Endothelial cell of hepatic sinusoid (primary cell): ENCODE data around the gene CHKB.
"Not testable (repeated sequence)": the region's sequence is repeated elsewhere in the genome, so short reads cannot be mapped to it uniquely, and the experiment has no call there.

Experiments used
- in situ Hi-C: cut with HindIII; loops from 2 replicates; pipeline ENCODE4 v1.10.0; 2017; ENCODE audit warnings: low sequenced_read_pairs

The CHKB gene

DNA sequence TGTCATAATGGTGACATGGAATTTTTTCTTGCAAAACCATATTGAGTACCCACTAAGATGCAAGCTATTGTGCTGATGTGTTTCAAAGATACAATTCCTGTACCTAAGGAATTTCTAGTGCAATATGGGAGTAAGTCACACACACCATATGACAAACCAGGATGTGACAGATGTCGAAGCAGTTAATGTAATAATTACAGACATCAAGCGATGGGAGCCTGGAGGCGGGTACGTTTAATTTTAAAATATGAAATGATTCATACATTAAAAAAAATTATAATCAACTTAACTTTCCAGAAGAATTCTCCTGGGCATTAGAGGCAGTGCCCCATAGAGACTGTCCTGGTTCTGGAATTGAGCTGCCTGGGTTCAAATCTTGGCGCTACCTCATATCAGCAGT lies 25.9 kb downstream of the CHKB start:
- in situ Hi-C loops, result no loop called here

DNA sequence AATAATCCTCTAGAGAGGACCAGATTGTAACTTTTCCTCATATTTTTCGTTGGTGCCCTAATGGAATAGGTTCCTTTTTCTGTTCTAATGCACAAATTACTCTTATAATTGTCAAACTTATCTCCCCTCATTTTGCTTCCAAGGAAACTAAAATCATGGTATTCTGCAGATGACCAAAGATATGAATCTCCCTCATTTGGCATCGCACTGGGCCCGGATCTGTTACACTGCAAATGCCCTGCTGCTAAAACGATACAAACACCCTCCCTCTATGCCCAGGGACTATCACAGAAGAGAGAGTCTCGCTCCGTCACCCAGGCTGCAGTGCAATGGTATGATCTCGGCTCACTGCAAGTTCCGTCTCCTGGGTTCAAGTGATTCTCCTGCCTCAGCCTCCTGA lies 29.3 kb downstream of the CHKB start:
- in situ Hi-C loops, result no loop called here

DNA sequence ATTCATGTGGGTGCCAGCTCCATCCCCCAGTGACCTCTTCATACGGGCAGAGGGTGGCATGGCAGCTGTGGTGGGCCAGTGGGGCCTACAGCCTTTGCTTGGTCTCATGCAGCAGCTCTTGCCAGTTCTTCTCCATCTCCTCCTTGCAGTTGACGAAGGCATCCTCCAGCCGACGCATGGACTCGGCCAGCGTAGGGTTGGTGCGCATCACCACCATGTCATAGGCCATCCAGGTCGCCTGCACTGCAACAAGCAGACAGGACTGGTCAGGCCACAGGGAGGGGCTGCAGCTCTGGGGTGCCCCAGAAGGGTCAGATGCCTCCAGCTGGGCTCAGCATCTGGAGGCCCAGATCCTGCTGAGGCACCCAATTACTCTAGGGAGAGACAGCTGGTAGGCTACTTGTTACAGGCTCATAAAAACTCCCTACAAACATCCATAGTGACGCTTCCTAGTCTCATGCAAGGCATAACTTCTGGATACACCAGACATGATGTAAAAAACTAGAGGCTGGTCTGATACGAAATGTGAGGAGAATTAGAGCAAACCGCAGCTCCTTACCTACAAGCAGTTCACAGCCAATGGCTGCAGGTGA lies 31.4 kb downstream of the CHKB start:
- in situ Hi-C loops, result no loop called here

DNA sequence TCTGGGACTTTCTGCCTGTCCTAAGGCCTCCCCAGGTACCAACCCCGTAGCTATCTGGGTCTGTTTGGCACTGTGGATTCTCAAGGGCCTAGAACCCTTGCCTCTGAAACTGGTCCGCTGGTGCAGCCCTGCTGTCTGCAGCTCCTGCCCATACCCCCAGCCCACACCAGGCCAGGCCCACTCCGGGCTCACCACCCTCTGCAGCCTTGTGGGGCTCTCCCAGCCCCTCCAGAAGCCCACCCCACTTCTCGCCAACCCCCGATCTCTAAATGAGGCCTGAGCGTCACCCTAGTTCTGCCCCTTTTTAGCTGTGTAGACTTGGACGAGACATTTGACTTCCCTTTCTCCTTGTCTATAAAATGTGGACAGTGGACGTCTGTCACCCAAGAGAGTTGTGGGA lies 32.3 kb downstream of the CHKB start:
- in situ Hi-C loops, result no loop called here

DNA sequence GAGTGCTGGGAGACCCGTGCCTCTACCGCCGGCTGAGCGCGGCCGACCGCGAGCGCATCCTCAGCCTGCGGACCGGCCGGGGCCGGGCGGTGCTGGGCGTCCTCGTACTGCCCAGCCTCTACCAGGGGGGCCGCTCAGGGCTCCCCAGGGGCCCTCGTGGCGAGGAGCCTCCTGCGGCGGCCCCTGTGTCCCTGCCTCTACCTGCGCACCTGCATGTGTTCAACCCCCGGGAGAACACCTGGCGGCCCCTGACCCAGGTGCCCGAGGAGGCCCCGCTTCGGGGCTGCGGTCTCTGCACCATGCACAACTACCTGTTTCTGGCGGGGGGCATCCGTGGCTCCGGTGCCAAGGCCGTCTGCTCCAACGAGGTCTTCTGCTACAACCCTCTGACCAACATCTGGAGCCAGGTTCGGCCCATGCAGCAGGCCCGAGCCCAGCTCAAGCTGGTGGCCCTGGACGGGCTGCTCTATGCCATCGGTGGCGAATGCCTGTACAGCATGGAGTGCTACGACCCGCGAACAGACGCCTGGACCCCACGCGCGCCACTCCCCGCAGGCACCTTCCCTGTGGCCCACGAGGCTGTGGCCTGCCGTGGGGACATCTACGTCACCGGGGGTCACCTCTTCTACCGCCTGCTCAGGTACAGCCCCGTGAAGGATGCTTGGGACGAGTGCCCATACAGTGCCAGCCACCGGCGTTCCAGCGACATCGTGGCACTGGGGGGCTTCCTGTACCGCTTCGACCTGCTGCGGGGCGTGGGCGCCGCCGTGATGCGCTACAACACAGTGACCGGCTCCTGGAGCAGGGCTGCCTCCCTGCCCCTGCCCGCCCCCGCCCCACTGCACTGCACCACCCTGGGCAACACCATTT lies 33.5 kb downstream of the CHKB start:
- in situ Hi-C loops, result no loop called here

DNA sequence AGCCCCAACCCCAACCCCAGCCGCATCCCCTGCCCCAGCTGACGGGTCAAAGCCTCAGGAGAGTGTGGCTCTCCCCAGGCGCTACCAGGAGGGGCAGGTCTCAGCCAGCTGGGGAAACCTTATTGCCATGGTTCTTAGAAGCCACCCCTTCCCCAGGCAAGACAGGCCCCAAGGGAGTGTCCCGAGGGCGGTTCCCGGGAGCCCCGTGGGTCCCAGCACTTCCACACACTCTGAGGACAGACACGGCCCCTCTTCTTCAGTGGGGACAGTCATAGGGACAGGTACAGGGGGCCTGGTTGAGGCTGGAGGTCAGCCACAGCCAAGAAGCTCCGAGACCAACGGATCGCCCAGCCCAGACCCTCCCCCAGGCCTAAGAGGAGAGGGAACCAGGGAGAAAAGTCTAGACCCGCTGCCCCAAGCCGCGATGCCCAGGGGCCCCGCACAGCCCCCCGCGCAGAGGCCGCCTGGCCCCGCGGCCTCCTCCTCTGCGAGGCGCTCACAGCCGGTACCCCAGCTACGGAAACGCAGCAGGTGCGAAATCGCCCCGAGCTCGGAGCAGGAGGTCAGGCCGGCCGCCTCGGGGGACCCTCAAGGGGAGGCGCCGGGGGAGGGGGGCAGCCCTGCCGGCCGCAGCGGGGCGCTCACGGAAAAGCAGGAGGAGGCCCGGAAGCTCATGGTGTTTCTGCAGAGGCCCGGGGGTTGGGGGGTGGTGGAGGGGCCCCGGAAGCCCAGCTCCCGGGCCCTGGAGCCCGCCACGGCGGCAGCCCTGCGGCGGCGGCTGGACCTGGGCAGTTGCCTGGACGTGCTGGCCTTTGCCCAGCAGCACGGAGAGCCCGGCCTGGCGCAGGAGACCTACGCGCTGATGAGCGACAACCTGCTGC lies 34.4 kb downstream of the CHKB start:
- in situ Hi-C loops, result no loop called here

DNA sequence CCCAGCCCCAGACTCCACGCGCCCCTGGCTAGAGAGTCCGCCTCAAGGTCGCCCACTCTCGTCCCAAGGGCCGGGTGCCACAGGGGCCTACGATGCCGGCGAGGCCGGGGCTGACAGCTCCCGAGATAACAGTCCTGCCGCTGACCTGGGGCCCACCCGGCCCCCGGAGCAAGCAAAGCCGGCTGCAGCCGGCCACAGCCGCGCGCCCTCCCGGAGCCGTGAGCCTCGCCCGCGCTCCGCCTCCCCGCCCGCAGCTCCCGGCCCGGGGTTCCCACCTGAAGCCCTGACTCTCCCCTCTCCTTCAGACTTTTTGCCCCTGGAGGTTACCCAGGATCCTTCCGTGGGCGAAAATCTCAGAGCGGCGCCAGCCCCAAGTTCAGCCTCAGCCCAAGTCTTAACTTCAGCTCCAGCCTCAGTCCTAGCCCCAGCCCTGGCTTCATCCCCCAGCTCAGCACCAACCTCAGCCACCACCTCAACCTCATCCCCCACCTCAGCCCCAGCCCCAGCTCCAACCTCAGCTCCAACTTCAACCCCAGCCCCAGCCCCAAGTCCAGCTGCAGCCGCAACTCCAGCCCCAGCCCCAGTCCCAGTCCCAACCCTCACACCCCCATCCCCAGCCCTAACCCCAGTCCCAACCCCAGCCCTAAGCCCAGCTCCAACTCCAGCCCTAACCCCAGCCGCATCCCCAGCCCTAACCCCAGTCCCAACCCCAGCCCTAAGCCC lies 35.2 kb downstream of the CHKB start:
- in situ Hi-C loops, result no loop called here

DNA sequence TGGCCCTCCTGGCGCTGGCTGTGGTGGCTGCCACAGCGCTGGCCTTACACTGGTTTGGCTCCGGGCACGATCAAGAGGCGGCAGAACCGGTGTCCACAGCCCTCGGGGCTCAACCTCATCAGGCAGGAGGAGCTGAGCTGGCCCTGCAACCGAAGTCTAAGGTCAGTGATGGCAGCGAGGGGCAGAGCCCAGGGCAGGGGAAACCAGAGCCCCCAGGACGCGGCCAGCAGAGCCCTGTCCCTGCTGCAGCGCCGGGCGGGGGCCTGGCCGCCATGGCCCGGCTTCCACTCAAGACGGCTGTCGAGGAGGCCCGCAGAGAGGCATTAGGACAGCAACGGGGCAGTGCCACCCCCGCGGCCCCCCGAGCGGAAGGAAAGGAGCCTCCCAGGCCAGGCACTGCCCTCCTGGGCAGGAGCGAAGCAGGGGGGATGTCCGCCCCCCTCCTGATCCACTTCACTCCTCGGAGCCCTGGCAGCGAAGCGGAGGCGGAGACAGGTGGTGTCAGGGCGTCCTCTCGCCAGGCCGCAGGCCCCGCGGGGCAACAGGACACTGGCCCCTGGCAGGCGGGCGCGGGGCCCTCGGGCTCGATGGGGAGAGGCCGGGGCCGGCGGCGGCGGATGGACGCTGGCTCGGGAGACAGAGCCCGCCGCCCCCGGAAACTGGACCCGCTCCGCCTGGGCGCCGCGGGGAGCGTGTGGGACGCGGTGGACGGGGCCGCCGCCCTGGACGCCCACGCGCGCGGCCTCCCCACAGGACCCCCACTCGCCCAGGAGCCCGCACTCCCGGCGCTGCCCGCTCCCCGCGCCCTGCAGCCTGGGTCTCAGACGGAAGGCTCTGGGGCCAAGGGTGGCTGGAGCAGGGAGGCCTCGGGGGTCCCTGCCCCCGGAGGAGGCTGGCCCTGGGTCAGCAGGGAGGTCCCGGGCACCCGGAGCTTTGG lies 36.1 kb downstream of the CHKB start:
- in situ Hi-C loops, result no loop called here

DNA sequence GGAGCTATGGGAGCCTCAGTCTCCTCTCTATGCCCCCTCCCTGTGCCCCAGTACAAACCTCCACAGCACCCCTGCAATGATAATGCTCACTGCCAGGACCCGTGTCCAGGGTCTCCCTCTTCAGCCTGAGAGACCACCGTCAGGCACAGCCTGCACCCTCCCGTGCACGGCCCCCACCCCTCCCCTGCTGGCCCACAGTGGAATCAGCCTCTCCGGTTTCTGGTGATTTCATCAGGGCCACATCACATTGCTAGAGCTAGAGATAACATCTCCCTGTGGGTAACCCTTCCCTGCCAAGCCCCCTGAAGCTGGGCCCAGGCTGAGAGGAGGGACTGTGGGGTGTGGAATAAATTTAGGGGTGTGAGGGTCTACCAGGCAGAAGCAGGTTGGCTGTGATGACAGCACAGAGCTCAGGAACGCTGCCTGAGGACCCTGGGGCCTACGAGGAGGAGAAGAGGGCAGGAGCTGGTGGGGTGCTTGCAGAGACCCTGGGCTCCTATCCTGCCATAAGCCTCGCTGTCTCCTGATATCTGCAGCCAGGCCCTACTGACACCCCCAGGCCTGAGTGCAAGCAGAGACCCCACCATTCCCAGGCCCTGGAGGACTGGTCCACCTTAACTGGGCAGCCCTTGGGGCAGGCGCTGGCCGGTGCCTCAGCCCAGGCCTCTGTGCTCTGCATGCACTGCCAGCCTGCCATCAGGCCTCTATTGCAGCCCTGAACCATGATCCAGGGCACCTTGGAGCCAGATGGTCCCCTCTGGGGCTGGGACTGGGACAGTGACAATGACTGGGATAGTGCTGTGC lies 36.9 kb downstream of the CHKB start, which contains the start of gene KLHDC7B:
Gene KLHDC7B (plus strand): TSS at position 378 of the 804 bp plus-strand sequence. CDS start 345 bp downstream, at position 723.
- in situ Hi-C loops, result no loop called here

DNA sequence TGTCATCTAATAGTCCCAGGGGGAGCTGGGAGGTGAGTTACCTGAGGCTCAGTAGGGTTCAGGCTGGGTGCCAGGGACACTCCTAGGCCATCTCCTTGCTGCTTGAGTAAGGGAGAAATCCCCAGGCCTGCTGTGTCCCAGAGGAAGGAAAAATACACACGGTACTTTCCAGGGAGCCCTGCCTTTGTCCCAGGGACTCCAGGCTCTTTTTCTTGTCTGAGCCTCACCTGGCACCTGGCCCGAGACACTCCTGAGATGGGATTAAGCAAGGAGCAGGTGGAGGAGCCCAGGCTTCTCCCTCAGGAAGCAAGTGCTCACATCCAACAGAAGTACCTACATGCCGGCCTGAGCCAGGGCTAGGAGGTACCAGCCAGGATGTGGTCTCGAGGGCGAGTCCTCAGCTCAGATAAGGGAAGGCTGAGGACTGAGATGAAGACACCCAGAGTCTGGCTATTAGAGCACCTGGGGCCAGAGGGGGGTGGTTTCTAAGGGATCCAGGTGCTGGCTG lies 37.8 kb downstream of the CHKB start:
- in situ Hi-C loops, result no loop called here

DNA sequence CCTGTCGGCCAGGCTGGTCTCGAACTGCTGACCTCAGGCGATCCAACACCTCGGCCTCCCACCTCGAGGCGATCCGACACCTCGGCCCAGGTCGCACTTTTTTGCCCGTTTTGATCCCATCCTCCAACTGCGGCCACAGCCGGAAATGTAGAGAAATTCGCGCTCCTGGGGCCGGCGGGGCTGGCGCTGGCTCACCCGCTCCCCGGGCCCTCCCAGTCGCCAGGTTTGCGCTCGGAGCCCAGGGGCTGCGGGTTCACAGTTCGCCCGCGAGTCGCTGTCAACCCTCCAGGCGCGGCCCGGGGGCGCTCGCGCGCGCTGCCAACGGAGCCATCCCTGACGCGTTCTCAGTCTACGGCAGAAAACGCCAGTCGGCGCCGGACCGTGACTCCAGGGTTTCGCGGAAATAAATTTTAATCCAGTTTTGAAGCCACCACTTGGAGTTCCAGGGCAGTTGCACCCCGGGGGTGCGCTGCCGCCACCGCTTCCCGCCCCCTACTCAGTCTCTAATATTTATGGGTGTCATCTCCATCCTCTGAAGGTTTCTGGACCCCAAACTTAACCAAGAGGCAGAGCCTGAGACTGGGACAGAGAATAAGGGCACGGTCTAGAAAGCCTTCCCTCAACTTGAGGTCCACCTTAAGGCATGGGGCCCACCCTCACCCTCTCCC lies 38.4 kb downstream of the CHKB start:
- in situ Hi-C loops, result no loop called here

DNA sequence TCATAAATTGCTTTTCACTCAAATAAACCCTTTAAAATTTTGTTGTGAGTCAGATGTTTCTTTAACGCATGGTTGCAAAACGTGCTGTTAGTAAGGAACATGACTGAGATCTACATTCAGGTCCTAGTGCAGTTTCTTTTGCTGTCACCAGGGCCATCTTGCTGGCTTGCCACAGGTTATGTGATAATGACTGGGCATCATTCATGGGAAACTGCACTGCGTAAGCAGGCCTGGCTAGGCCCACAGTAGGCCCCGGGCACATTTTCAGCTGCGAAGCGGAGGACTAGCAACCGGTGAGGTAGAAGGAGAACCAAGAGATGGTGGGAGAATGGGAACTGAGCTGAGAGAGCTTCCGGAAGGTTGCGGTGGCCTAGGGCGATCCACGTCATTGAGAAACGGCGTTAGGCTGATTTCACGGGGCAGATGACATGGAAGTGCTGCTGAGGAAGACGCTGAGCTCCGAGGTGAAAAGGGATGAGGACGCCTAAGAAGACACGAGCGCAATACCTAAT lies 40.2 kb downstream of the CHKB start:
- in situ Hi-C loops, result no loop called here

DNA sequence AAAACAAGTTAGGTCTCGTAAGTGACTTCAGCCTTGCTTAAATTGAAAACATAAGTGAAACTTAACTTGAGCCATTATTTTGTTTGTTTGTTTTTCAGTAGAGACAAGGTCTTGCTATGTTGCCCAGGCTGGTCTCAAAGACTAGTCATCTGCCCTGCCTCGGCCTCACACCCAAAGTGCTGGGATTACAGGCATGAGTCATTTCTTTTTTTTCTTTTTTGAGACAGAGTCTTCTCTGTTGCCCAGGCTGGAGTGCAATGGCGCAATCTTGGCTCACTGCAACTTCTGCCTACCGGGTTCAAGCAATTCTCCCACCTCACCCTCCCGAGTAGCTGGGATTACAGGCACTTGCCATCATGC lies 41.0 kb downstream of the CHKB start:
- in situ Hi-C loops, result not testable (repeated sequence)

DNA sequence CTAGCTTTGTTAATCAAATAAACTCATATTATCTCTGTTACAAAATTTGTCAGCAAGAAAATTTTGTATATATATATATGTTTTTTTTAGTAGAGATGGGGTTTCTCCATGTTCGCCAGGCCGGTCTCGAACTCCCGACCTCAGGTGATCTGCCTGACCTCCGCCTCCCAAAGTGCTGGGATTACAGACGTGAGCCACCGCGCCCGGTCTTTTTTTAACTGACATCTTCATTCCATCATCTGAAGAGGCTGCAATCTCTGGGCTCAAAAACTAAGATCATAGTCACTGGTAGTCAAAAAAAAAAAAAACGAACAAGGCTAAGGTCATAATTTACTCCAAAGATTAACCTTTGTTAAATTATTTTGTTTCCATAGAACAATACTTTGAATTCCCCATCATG lies 42.3 kb downstream of the CHKB start:
- in situ Hi-C loops, result no loop called here

DNA sequence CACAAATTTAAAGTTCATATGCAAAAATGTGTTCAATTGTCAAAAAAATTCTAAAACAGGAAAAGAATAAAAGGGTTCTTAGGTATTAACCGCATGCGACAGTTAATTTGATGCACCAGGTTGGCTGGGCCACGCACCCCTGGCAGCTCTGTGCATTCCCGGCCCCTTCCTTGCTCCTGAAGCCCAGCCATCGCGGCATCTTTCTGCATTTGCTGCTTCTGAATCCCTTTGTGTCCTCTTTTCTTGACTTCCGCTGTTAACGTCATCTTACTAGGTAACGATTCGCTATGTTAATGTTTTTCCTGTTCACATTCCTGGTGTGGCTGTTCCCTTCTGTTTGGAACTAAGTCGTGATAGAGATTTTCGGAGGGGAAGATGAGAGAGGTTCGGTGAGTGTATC lies 44.9 kb downstream of the CHKB start:
- in situ Hi-C loops, result no loop called here

DNA sequence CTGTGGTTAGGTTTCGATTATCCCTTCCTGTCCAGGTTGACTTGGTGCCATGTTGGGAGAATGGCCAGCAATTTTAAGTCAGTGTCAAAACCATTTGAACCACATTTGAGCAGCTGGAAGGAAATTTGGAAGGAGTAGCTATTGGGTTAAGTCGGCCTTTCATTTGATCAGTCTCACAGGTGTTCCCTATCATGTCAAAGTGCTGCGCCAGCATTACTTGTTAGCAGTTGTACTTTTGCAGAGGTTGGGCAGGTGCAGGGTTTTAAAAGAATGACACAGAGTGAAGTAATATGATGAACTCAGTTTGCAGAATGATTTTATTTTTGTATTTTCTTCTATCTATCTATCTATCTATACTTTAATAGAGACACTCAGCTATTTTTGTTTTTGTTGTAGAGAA lies 46.4 kb downstream of the CHKB start:
- in situ Hi-C loops, result no loop called here

DNA sequence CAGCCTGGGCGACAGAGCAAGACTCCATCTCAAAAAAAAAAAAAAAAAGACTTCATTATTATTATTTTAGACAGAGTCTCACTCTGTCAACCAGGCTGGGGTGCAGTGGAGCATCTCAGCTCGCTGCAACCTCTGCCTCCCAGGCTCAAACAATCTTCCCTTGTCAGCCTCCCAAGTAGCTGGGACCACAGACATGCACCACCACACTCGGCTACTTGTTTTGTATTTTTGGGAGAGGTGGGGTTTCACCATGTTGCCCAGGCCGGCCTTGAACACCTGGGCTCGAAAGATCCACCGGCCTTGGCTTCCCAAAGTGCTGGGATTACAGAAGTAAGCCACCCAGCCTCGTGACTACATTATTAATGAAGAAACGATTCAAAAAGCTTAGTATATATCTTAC lies 47.5 kb downstream of the CHKB start:
- in situ Hi-C loops, result no loop called here
